Duodenal mucosa (tissue), 2 donors: Measurements from ENCODE around the gene RAMP3.
"Not testable (repeated sequence)": the region's sequence is repeated elsewhere in the genome, so short reads cannot be mapped to it uniquely, and the experiment has no call there.

ENCODE experiments used
- H3K27ac ChIP-seq: one replicate; pipeline ENCODE4 v1.7.0; 2013; ENCODE audit warnings: low read depth, low read length
- H3K27me3 ChIP-seq, 2 donors: one replicate each; pipeline ENCODE4 v1.7.0; 2013; ENCODE audit warnings: low read length in 2 of 2, control low read depth in 1 of 2; ENCODE audit not compliant: insufficient read depth in 2 of 2, control insufficient read depth in 1 of 2
- H3K36me3 ChIP-seq, 2 donors: one replicate each; pipeline ENCODE4 v1.7.0; 2013; ENCODE audit warnings: low read length in 2 of 2, control low read depth in 1 of 2; ENCODE audit not compliant: insufficient read depth in 2 of 2, control insufficient read depth in 1 of 2
- H3K4me1 ChIP-seq, 2 donors: one replicate each; pipeline ENCODE4 v1.7.0; 2013; ENCODE audit warnings: low read length in 2 of 2, control low read depth in 1 of 2; ENCODE audit not compliant: insufficient read depth in 2 of 2, control insufficient read depth in 1 of 2
- H3K4me3 ChIP-seq, 2 donors: one replicate each; pipeline ENCODE4 v1.7.0; 2013; ENCODE audit warnings: low read length in 2 of 2, low read depth in 1 of 2
- H3K9ac ChIP-seq, 2 donors: one replicate each; pipeline ENCODE4 v1.7.0; 2013; ENCODE audit warnings: low read length in 2 of 2, low read depth in 1 of 2
- H3K9me3 ChIP-seq, 2 donors: one replicate each; pipeline ENCODE4 v1.7.0; 2013; ENCODE audit warnings: low read length in 2 of 2, control low read depth in 1 of 2; ENCODE audit not compliant: control insufficient read depth in 1 of 2

The RAMP3 gene

DNA sequence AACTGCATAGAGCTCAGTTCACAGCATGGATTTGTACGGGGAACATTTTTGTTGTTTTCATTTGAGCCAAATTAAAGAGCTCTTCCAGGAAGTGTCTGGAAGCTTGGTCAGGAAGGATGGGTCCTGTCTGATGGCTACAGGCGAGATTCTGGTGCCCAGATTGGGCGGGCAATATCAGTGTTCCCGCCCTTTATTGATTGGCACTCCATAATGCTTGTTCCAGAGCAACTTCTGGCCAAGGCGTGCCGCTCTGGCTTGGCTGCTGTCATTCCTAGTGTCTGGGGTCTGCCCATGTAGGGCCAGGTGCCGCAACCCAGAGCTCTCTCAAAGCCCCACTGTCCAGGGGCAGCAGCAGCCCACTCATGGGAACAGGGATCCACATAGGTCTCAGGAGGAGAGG lies 45.9 kb downstream of the RAMP3 start:
- Histone ChIP-seq H3K4me3 (peak overlapping the region in 1 of 2 donors; percentile 50), H3K27me3 (no peaks in the 10 kb centered on the region), H3K9me3 (no peaks in the 10 kb centered on the region), H3K9ac (no peak overlapping the region), H3K4me1 (peaks cover 4 to 10% of the 10 kb centered on the region in 2 donors), H3K27ac (no peak overlapping the region), H3K36me3 (no peaks in the 10 kb centered on the region)

DNA sequence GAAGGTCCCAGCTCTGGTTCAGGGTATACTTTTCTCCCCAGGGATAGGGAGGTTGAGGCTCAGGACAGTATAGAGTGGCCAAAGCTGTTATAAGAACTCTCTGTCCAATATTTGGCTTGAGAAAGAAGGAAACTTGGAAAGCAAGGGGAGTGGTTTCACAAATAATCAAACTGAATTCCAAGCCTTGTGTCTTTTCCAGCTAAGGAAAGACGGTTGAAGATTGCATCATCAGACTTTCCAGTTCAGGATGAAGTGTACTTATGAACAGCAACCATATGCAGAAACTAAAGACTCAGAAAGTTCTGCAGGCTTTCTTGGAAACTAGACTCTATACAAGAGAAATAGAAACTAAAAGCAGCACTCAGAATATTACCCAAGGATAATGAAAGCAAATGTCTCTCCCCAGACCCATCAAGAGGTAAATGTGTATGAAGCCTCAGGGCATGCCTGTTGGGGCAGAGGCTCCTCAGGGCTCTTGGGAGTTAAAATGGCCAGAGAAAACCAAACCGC lies 46.4 kb downstream of the RAMP3 start:
- Histone ChIP-seq H3K9me3 (no peaks in the 10 kb centered on the region), H3K9ac (no peak overlapping the region), H3K4me1 (peaks cover 4 to 10% of the 10 kb centered on the region in 2 donors), H3K27me3 (no peaks in the 10 kb centered on the region), H3K36me3 (no peaks in the 10 kb centered on the region), H3K4me3 (peak overlapping the region in 1 of 2 donors; percentile 50), H3K27ac (no peak overlapping the region)

DNA sequence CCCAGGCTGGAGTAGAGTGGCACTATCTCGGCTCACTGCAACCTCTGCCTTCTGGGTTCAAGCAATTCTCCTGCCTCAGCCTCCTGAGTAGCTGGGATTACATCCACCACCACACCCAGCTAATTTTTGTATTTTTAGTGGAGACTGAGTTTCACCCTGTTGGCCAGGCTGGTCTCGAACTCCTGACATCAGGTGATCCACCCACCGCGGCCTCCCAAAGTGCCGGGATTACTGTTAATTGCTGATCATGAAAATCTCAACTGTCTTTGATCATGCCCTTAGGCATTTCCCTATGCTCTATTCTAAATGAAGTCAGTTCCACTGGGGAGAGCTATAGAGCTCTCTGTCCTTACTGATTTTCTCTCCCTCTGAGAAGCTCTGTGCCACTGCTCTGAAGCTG lies 48.7 kb downstream of the RAMP3 start:
- H3K9me3 ChIP-seq, H3K27ac ChIP-seq, H3K36me3 ChIP-seq, H3K9ac ChIP-seq, H3K27me3 ChIP-seq, H3K4me3 ChIP-seq: not testable (repeated sequence)
- peaks cover 4 to 10% of the 10 kb centered on the region in 2 donors for H3K4me1 ChIP-seq

DNA sequence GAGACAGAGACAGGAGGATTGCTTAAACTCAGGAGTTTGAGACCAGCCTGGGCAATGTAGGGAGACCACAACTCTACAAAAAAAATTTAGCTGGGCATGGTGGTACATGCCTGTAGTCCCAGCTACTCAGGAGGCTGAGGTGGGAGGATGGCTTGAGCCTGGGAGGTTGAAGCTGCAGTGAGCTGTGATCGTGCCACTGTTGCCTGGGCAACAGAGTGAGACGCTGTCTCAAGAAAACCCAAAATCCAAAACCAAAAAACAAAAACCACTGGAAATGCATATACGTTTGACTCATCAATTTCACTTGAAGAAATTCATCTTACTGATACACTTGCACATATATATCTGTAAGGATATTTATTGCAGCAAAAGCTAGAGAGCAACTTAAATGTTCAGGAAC lies 52.3 kb downstream of the RAMP3 start:
- H3K27ac ChIP-seq, H3K27me3 ChIP-seq, H3K9me3 ChIP-seq, H3K4me1 ChIP-seq, H3K9ac ChIP-seq, H3K36me3 ChIP-seq, H3K4me3 ChIP-seq: not testable (repeated sequence)

DNA sequence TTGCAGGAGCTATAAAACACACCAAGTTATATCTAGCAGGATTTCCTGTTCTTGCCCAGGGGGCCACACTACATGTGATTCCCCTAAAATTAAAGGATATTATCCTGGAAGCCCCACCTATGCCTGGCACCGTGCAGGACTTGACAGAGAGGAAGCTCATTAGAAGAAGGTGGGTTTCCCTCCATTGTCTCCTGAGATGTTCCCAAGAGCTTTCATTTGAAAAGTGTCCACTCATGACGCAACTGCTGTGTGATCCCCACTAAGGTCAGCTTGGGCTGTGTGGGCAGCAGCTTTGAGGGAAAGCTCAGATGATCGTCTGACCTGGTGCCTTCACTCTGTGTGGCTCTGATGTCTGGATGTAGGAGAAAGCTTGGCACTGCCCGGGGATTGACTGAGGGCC lies 53.5 kb downstream of the RAMP3 start:
- H3K27ac ChIP-seq, result no peak overlapping the region
- no peaks in the 10 kb centered on the region for H3K9me3 ChIP-seq
- no peaks in the 10 kb centered on the region for H3K36me3 ChIP-seq
- peaks cover 3 to 8% of the 10 kb centered on the region in 2 donors for H3K27me3 ChIP-seq
- no peak overlapping the region for H3K4me3 ChIP-seq
- H3K9ac ChIP-seq, result no peak overlapping the region
- no peaks in the 10 kb centered on the region for H3K4me1 ChIP-seq

DNA sequence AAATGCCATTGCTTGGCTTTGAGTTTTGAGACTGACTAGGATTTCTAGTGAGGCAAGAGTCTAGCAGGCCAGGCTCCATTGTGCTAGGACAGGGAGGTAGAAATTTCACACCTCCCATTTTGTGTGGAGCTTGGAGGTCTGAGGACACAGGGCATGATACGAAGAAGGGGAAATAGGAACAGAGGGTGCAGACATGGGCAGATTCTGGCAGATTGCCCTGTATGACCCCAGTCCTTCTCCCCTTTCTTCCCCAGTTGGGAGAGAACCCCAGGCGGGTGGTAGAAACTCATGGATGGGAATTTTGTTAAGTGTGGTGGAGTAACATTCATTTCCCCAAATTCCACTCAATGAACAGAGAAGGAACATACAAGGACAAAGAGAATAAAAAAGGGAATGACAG lies 54.4 kb downstream of the RAMP3 start:
- Histone ChIP-seq H3K4me3 (no peak overlapping the region), H3K27ac (no peak overlapping the region), H3K36me3 (no peaks in the 10 kb centered on the region), H3K4me1 (no peaks in the 10 kb centered on the region), H3K9ac (no peak overlapping the region), H3K27me3 (peaks cover 3 to 8% of the 10 kb centered on the region in 2 donors), H3K9me3 (no peaks in the 10 kb centered on the region)

DNA sequence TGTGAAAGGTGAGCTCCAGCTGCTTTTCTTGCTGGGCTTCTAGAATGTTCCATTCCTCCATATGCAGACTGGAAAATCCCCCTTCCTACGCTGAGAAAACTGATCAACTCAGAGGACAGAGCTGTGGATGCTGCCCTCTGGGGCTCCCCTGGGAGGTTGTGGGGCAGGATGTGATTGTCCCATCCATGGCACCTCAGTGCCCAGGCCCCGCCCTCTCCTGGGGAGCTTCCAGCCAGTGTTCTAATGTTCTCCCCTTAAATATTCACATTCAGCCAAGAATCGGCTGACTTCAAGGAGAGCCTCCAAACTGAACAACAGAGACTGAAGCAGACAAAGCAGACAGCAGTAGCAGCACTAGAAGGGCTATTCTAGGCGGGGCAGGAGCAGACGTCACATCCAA lies 55.0 kb downstream of the RAMP3 start:
- Histone ChIP-seq H3K27me3 (peaks cover 3 to 8% of the 10 kb centered on the region in 2 donors), H3K27ac (no peak overlapping the region), H3K9me3 (no peaks in the 10 kb centered on the region), H3K36me3 (no peaks in the 10 kb centered on the region), H3K4me1 (no peaks in the 10 kb centered on the region), H3K9ac (no peak overlapping the region), H3K4me3 (no peak overlapping the region)

DNA sequence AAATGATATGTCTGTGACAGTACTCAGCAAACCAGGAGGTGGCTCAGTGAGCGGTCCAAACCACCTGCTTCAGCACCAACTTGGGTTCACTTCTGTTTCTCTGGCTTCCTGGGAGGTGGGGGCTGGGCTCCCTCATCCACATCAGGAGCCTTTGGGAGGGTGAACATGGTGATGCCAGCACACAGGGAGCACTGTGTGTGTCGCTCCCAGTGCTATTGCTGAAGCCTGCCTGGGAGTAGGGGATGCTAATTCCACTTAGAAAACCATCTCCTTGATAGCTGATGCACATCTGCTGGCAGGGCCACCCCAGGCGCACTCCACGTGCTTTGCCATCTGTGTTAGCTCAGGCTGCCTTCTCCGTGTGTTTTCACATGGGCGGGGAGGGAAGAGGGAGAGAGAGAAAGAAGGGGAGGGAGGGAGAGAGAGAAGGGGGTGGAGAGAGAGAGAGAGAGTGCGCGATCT lies 58.0 kb downstream of the RAMP3 start:
- Histone ChIP-seq H3K27me3 (peaks cover 3 to 8% of the 10 kb centered on the region in 2 donors), H3K4me1 (no peaks in the 10 kb centered on the region), H3K9me3 (no peaks in the 10 kb centered on the region), H3K36me3 (no peaks in the 10 kb centered on the region), H3K27ac (no peak overlapping the region), H3K4me3 (no peak overlapping the region), H3K9ac (no peak overlapping the region)

DNA sequence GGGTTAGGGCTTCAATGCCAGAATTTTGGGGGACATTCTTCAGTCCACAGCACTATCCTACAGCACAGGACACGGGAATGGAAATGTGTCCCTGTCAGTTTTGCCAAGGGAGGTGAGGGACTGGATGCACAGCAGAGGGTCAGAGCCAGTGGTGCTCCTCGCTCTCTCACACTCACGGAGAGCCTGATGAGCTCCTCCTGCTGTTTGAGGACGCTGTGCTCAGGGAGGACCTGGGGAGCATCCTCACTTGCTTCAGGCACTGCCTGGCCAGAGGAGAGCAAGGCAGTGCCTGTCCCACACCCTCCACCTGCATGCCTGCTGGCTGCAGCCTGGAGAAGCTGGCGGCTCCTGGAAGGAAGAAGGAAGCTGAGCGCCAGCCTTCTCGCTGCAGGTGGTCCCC lies 58.6 kb downstream of the RAMP3 start:
- no peaks in the 10 kb centered on the region for H3K4me1 ChIP-seq
- no peaks in the 10 kb centered on the region for H3K9me3 ChIP-seq
- no peak overlapping the region for H3K27ac ChIP-seq
- H3K9ac ChIP-seq, result no peak overlapping the region
- peaks cover 3 to 8% of the 10 kb centered on the region in 2 donors for H3K27me3 ChIP-seq
- no peaks in the 10 kb centered on the region for H3K36me3 ChIP-seq
- H3K4me3 ChIP-seq, result no peak overlapping the region

DNA sequence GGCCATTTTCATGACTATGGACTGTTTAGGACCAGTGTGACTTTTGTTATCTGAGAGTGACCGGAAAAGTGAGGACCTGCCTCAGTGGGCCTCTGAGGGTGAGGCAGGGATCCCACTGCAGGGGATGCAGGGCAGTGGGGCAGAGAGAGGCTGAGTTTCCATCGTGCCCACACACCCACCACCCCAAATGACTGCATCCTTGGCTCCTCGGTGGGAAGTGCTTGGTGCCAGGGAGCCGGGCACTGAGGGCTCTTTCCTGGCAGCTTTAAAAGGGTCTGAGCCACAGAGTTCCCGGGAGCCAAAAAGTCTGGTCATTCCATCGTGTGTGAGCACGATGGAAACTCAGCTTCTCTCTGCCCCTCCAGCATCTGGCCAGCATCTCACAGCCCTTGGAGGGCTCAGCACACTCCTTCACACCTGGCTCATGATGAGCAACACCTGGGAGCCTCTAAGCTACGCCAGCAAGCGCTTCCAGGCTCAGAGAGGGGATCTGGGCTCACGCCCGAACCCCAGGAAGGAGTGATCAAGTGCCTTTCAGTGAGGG lies 59.1 kb downstream of the RAMP3 start:
- H3K9ac ChIP-seq, result no peak overlapping the region
- H3K27me3 ChIP-seq, result peaks cover 3 to 8% of the 10 kb centered on the region in 2 donors
- no peaks in the 10 kb centered on the region for H3K36me3 ChIP-seq

More for the DNA sequence above, 59.1 kb downstream of the RAMP3 start:
- Histone ChIP-seq H3K4me3 (no peak overlapping the region), H3K27ac (no peak overlapping the region), H3K4me1 (no peaks in the 10 kb centered on the region), H3K9me3 (no peaks in the 10 kb centered on the region)
